ENCODE results near the gene NUP35. TPM values are rescaled to one million over a fixed set of nuclear protein-coding genes. Genes with fewer than 3 reads are reported as not detected.

NUP35 gene, protein sequence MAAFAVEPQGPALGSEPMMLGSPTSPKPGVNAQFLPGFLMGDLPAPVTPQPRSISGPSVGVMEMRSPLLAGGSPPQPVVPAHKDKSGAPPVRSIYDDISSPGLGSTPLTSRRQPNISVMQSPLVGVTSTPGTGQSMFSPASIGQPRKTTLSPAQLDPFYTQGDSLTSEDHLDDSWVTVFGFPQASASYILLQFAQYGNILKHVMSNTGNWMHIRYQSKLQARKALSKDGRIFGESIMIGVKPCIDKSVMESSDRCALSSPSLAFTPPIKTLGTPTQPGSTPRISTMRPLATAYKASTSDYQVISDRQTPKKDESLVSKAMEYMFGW
- 43.3 and 49.0 TPM in 2 replicates for total RNA-seq (2014; rRNA removed; shearing (Covaris generic))

DNA sequence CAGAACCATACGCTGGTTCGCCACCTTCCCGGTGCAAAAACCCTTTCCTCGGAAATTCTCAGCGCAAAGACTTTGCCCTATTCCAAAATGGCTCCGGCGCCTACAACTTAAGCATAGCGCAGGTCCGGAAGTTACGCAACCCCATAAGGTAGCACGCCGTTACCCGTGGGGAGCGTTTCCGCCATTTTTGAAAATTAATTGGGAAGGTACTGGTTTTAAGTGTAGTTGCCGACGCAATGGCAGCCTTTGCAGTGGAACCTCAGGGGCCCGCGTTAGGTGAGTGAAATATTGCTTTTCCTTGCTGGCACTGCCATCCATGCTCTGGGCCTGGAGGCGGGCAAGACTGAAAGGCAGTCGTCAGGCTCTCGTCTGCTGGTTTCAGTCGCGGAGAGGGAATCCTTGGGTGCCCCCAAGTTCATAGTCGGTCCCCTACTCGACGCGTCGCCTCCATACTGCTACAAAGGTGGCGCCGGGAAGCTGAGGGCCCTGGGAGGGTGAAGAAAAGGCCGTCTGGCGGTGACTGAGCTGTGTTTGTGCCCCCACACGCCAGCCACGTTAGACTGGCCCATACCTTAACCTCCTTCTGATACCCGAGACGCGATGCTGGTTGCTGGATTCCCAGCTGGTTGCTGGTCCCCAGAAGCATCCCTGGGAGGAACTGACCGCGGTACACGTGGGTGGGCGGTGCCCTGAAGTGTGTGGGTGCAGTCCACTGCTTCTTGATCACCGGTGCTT is at the start of gene NUP35:
Gene NUP35, plus strand, starts transcription at position 222 of the 735 bp plus-strand sequence. Its CDS starts 15 bp downstream, at position 237.
- peak; percentile 89 for DNase-seq (ENCODE audit: low read depth)

DNA sequence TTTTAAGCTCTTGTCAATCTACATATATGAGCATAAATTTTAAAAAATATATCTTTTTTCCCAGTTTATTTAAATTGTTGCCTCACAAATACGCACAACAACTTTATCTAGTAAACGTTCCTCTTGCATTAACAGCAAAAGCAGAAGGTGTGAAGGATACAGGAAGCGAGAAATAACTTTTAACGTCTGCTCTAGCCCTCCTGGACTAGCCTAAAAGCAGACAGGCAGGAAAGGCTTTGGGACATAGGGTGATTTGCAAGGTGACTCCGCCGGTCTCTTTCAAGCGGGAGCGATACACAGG is 46.1 kb upstream of the NUP35 start:
- no peak for DNase-seq (ENCODE audit: low read depth)

DNA sequence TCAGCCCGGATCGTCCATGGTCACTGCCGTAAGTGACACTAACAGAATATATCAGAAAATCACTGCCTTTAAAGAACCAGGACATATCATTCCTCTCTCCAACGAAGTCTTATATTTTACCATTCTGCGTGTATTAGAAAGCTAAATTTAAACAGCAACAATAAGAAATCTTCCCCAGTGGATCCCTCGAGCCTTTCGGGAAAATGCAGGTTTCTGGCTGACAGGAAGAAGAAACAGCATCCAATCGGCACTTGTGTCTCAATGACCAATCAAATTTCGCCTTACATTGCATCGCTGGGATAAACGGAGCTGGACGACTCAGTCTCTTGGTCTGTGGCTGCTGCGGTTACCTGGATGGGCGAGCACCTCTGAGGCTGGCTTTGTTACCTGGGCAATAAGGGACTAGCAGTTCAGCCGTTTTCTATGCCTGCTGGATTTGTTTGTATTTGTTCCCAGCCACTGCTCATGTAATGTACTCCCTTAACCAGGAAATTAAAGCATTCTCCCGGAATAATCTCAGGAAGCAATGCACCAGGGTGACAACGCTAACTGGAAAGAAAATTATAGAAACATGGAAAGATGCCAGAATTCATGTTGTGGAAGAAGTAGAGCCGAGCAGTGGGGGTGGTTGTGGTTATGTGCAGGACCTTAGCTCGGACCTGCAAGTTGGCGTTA is 45.6 kb upstream of the NUP35 start, which contains the start of gene DUSP19:
Gene DUSP19, plus strand, starts transcription at position 284 of the 675 bp plus-strand sequence. Its CDS starts 187 bp downstream, at position 471.
- DNase-seq (ENCODE audit: low read depth) = peak; percentile 92

DNA sequence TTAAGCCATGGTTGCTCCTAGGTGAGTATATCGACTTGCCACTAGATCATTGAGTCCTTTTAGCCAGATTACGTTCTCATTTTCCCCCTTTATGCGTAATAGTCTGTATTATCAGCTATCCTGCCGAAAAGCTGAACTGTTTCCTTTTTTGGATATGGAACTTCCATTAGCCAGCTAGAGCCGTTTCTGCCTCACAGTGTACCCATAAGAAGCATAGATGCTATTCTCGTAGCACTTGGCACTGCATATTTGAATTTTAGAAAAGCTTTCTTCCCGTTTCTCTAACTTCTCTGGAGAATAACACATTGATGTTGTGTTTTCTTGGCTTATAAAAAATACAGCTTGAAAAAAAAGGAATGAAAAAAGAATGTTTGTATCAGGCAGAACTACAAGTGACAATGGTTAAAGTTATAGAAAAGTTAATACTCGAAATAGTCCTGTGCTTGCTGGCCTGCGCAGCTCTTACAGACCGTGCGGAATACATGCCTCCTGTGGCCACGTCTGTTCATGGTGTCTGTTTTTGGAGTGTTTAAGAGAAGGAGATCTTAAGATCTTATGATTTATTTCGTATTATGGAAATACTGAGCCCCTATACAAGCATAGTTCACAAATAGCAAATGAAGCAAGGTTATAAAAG is 45.0 kb upstream of the NUP35 start:
- DNase-seq (ENCODE audit: low read depth) = no peak

DNA sequence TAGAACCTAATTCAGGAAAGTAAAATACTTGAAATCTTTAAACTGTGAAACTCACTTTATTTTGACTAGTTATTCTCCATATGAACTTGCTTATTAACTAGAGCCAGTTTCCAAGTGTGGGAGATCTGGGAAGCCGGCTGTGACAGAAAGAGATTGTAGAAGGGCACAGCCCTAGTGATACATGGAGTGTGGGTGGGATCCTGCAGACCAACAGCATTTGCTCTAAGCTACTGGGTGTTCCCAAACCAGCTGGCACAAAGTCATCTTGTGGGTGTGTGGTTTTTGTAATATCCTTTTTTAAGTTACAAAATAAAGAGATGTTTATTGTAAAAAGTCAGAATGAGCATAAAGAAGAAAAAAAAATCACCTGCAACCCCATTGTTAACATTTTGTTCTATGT is 42.3 kb upstream of the NUP35 start:
- no peak for DNase-seq (ENCODE audit: low read depth)

DNA sequence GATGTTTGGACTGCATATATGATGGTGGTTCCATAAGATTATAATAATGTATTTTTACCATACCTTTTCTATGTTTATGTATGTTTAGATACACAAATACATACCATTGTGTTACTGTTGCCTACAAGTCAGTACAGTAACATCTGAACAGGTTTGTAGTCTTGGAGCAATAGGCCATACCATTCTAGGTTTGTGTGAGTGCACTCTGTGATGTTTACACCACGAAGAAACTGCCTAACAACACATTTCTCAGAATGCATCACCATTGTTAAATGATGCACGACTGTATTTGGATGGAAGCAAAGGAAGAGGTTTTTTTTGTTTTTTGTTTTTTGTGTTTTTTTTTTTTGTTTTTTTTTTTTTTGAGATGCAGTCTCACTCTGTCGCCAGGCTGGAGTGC is 36.2 kb upstream of the NUP35 start:
- DNase-seq (ENCODE audit: low read depth) = no peak

DNA sequence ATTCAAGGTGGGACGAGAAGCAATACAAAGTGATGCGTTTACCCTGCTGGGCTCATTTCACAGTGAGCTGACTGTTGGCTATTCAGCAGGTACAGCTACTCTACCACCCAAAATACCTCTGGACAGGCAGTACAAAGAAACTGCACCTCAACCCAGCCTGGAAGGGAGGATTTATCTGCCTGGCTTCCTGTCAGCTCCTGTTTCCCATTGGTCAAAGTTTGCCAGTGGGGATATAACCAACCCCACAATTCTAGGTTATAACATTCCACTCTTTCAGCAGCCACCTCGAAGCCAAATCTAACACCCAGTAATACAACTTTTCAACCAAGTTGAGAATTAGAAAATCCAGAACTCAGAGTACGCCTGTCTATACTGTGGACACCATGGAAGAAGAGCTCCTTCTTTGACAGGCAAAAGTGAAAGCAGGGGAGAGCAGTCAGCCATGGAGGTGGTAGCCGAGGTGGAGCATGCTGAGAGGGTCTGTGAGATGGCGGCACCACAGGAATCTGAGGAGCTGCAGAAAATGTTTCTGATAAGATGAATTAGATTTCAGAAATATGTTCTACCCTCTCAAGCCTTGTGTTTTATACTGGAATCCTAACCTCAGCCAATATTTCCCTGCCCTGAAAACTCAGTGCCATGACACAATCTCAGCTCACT is 34.9 kb upstream of the NUP35 start:
- no peak for DNase-seq (ENCODE audit: low read depth)

DNA sequence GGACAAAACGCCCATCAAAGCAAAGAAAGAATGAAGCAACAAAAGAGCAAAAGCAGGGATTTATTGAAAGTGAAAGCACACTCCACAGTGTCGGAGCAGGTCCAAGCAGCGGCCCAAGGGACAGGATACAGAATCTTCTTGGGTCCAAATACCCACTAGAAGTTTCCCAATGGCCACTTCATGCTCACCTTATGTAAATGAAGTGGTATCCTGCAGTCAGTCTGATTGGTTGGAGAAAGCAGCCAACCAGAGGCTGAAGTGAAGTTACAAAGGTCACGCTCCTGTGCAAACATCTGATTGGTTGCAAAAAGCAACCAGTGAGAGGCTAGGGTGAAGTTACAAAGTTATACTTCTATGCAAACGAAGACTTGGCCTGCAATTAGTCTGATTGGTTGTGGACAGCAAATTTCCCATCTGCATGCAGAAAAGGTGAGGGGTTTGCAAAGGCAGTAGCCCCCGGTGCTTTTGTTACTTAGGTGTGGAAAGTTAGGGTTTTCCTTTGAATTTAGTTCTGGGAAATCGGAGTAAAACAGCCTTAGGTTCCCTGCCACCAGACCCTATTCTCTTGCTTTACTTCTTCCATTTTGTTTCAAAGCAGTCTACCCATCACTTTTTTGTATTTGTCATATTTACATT is 32.8 kb upstream of the NUP35 start:
- no peak for DNase-seq (ENCODE audit: low read depth)

DNA sequence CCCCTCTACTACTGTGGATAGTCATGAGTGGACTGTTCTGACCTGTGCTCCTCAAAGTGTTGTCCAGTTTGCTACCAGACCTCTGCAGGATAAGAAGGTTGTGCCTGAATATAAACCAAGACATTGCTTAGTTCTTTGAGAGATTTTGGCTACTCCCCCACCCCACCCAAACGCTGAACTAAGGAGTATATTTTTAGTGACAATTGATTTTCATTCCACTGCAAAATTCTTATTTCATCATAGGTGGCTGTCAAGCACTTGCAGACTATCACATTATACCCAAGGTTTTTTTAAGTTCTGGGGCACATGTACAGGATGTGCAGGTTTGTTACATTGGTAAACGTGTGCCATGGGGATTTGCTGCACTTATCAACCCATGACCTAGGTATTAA is 32.3 kb upstream of the NUP35 start:
- DNase-seq (ENCODE audit: low read depth) = no peak

DNA sequence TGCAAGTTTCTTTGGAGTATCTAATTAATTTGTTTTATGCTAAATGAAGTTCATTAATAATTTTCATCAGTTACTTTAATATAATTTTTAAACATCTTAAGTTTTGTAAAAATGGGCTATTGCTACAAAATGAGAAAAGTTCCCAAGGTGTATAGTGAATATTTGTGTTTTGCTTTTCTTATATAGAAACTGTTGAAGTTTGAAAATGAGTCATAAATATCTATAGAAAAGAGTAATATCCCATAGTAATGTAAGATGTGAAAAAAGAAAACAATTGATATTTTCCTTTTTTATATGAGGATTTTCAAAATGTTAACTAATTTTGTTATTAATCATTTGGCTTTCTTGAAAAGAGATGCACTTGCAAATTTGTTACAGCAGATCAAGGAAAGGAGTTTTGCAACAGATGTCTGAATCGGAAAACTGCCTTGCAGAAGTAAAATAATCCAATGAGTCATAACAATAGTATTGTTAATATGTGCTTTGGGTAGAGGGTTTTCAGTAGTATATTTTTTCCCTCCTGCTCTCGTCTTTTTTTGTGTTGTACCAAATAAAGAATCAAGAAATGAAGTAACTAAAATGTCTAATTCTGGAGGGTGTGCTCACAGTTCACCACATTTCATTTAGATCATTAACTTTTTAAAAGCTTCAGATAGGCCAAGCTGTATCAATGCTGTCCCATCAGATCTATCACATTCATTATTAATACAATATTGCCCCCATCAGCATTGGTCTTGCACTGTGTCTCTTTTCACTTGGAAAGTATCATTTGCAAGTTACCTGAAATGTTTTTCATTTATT is 30.2 kb upstream of the NUP35 start:
- DNase-seq (ENCODE audit: low read depth) = no peak

DNA sequence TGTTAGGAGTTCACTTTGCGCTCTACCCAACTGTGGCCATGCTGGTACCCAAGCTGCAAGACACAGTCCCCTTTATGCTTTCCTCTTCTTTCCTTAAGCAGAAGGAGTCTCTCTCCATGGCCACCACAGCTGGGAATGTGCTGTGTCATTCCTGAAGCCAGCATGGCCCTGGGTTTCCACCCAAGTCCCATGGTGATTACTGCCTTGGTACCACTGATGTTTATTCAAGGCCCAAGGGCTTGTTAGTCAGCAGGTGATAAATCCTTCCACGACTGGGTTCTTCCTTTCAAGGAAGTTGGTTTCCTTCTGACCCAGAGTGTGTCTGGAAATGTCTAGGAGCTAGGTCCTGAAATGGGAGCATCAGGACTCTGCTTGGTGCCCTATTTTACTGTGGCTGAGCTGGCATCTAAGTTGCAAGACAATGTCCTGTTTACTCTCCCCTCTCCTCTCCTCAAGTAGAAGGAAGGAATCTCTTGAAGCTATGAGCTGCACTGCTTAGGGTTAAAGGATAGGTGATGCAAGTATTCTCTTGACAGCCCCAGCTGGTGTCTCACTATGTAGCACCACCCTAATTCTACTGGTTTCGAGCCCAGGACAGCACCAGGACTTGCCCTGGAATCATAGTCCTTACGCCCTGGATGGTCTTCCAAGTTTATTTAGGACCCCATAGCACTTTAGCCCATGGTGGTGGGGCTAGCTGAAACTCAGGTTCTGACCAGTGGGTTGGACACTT is 18.7 kb upstream of the NUP35 start:
- DNase-seq (ENCODE audit: low read depth) = peak; percentile 37

DNA sequence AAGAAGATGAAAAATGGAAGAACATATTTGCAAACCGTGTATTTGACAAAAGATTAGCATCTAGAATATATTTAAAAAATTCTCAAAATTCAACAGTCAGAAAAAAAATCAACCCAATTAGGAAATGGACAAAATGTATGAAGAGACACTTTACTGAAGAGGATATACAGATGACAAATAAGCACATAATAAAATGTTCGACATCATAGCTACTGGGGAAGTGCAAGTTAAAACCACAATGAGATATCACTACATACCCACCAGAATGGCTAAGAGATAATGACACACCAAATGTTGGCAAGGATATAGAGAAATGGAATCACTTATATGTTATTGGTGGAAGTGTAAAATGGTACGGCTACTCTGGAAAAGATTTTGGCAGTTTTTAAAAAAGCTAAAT is 11.7 kb upstream of the NUP35 start:
- no peak for DNase-seq (ENCODE audit: low read depth)

DNA sequence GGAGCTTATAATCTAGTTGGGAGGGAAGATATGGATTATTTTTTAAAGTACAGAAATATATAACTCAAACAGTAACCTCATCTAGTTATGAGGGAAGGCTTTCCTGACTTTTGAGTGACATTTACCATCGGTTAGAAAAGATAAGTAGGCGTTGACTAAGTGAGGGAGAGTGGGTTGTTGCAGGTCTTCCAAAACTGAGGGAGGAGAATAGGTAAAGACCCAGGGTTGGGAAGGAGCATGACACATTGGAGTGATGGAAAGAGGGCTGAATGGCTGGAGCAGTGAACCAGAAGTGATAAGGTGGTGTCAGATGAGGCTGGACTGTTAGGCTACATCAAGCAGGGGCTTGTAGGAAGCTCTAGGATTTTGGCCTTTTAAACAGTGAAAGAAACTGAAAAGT is 10.6 kb upstream of the NUP35 start:
- DNase-seq (ENCODE audit: low read depth) = no peak

DNA sequence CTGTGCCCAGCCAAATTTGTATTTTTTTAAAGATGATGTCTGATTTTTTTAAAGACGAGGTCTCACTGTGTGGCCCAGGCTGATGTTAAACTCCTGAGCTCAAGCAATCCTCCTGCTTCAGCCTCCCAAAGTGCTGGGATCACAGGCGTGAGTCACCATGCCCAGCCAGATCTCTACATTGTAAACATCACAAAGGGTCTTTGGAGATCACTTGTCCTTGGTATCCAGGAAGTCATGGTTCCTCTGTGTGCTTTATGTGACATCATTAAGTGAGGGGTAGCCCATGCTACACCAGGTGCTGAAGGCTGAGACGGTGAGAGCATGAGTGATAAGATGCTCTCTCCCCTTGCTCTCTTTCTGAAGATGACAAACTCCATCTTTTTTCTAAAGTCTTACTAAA is 7.0 kb upstream of the NUP35 start:
- DNase-seq (ENCODE audit: low read depth) = no peak

DNA sequence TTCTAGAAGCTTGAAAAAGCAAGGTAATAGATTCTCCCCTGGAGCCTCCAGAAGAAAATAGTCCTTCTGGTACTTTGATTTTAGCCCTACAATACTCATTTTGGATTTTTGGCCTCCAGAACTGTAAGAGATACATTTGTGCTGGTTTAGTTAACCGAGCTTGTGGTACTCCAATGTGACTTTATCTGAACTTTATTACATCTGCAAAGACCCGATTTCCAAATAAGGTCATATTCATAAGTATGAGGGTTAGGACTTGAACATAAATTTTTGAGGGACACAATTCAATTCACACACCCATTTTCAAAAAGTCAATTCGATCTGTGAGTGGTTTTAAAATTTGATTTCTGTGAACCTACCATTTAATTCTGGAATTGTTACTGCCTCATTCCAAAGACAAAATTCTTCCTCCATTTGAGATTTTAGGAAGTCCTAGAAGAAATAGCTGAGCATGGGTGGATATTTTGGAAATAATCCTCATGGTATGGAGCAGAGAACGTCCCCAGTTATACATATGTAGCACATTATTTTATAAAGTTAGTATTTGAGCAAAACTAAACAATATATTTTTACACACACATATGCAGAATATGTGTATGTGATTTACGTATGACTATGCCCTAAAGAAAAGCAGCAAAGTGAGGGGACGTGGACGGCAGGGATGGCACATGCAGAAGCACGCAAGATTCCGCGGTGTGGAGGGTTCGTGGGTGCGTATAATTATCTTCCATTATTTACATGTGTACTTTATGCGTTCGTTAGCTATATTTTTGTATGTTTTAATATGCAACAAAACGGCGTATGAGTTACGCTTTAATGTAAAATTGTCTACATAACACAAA is 905 bp upstream of the NUP35 start:
- DNase-seq (ENCODE audit: low read depth) = no peak

DNA sequence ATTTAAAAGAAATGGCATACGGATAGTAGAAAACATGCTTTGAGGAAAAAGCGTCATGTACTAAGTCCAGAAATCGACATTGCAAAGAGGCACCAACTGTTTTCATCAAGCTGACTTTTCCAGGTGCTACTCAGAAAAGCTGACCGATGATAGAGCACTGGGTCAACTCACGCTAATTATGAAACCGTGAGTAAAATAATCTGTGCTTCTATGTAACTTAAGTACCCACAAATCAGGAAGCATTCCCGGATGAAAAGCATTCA is 353 bp upstream of the NUP35 start:
- no peak for DNase-seq (ENCODE audit: low read depth)

DNA sequence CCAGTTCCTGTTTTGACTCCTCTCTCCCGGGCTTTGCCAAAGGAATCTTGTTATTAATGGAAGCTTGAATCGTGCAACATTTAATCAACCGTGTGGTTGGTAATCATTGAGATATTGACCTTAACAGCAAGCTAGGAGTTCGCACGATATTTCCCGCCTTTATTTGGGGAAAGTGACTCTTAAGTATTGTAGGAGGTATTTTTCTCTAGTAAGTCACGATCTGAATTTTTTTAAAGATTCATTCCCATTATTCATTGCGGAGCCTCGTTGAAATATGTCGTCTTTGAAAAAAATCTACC is 663 bp downstream of the NUP35 start:
- DNase-seq (ENCODE audit: low read depth) = no peak

DNA sequence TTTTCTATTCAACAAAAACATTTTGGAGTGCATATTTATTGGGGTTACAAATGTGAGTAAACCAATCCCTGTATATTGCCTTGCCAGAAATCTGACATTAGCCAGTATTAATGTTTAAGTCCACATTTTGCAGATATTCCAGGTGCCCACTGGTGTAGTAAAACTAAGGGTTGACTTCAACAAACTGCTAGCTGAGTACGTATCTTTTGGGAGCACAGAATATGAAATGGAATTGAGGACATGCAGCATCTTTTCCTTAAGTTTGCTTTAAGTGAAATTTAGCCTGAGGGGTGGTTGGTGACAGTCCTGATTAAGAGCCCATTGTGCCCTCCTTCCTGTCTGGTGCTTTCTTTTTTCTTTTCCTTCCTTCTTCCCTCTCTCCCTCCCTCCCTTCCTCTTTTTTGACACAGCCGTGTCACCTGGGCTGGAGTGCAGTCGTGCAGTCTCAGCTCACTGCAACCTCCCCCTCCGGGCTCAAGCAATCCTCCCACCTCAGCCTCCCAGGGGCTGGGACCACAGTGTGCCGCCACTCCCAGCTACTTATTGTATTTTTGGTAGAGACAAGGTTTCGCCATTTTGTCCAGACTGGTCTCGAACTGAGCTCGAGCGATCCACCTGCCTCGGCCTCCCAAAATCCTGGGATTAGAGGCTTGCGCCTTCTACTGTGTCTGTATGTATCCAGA is 1.6 kb downstream of the NUP35 start:
- peak; percentile 4 for DNase-seq (ENCODE audit: low read depth)

DNA sequence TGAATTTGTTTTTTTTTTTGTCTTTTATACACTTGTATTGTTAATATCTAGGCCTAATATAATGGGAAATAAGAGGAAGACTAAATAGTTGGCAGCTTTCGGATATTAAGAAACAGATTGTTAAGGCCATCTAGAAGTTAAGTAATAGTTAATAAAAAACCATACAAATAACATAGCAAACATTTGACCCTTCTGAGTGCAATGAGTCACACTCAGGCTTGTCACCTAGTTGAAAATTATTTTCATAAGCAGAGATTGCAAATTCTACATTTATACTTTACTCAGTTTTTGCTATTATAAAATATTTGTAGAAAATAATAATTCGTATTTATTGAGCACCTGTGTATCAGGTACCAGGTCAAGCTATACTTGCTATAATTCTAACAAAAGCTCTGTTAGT is 2.4 kb downstream of the NUP35 start:
- DNase-seq (ENCODE audit: low read depth) = no peak
